GM06990 (cell line): Measurements from ENCODE around the gene DNAH8.

Experiments
- DNase-seq: peaks from one replicate; pipeline ENCODE4 v3.0.0-alpha.2; 2011; ENCODE audit not compliant: insufficient read length; ENCODE audit errors: extremely low read depth
- H3K27me3 ChIP-seq: replicated peaks from 2 replicates; pipeline ENCODE4 v1.6.0; 2011; ENCODE audit warnings: low read length; ENCODE audit not compliant: control insufficient read depth, insufficient read depth
- H3K36me3 ChIP-seq: 2 replicates; pipeline ENCODE4 v1.5.1; 2011; ENCODE audit warnings: low read length; ENCODE audit not compliant: control insufficient read depth, insufficient read depth
- H3K4me3 ChIP-seq: replicated peaks from 2 replicates; pipeline ENCODE4 v1.5.1; 2011; ENCODE audit warnings: low read depth, mild to moderate bottlenecking, control low read depth, low read length
- TF ChIP-seq, protein P1 (sequence below): IDR thresholded peaks from 2 replicates; pipeline ENCODE4 v1.5.1; 2011; ENCODE audit warnings: low read length, control low read depth, mild to moderate bottlenecking, inconsistent platforms; ENCODE audit not compliant: insufficient read depth, poor library complexity, severe bottlenecking

DNAH8 gene

DNA sequence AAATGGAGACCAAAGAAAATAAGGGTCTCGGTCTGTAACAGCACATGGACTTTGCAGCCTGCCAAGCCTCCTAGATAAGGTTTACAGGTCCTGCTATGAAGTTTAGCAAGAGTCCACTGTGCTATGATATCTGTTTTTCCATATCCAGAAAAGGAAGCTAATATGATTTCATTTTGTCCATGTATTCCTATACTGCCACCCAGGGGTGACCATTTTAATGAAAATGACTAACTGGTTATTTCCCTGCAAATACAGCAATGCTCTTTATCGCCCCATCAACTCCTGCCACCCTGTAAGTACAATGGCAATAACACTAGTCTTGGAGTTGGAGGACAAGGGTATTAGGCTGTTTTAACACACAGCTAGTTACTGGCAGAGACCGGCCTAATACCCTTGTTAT, 218.3 kb downstream of the DNAH8 start:
- Histone ChIP-seq H3K4me3 (no peak overlapping the region), H3K36me3 (no peaks in the 10 kb centered on the region), H3K27me3 (no peaks in the 10 kb centered on the region; the same call in none of the 2 replicates)
- no peak for DNase-seq
- TF ChIP-seq, protein P1, sequence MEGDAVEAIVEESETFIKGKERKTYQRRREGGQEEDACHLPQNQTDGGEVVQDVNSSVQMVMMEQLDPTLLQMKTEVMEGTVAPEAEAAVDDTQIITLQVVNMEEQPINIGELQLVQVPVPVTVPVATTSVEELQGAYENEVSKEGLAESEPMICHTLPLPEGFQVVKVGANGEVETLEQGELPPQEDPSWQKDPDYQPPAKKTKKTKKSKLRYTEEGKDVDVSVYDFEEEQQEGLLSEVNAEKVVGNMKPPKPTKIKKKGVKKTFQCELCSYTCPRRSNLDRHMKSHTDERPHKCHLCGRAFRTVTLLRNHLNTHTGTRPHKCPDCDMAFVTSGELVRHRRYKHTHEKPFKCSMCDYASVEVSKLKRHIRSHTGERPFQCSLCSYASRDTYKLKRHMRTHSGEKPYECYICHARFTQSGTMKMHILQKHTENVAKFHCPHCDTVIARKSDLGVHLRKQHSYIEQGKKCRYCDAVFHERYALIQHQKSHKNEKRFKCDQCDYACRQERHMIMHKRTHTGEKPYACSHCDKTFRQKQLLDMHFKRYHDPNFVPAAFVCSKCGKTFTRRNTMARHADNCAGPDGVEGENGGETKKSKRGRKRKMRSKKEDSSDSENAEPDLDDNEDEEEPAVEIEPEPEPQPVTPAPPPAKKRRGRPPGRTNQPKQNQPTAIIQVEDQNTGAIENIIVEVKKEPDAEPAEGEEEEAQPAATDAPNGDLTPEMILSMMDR = peak; percentile 20

DNA sequence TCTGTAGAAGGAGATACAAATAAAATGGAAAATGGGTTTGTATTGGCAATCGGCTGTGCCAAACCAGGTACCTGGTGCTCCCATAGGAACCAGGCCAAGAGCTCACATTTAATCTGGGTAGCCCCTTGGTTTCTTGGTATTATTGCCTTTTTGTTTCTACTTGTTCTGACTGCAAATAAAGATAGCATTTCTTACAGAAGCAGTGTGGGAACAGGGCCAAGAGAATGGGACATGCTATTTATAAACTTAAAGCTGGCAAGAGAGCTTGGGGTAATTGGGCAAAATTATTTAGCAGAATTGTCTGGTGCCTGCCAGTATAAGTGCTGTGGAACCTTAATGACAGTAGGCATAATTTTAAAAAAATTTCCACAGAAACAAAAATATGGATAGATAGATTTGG, 219.9 kb downstream of the DNAH8 start:
- DNase-seq = no peak
- H3K4me3 ChIP-seq = no peak overlapping the region
- H3K36me3 ChIP-seq = no peaks in the 10 kb centered on the region
- TF ChIP-seq, protein P1 = no peak
- no peaks in the 10 kb centered on the region; the same call in none of the 2 replicates for H3K27me3 ChIP-seq

DNA sequence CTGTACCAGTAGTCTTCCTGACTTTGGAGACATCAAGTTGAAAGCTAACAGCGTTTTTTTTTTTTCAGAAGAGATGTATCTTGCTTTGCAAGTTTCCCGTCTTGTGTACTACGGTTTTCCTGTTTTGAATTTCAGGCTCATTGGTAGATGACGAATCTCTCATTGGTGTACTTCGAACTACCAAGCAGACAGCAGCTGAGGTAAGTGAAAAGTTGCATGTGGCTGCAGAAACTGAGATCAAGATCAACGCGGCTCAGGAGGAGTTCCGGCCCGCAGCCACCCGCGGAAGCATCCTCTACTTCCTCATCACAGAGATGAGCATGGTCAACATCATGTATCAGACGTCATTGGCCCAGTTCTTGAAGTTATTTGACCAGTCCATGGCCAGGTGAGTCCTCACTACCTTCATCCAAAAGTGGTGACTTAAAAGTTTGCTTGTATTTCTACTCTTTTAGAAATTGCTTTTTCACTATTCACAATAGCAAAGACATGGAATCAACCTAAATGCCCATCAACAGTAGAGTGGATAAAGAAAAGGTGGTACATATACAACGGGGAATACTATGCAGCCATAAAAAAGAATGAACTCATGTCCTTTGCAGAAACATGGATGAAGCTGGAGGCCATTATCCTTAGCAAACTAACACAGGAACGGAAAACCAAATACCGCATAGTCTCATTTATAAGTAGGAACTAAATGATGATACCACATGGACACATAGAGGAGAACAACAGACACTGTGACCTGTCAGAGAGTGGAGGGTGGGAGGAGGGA, 222.9 kb downstream of the DNAH8 start:
- H3K27me3 ChIP-seq = no peaks in the 10 kb centered on the region; the same call in 1 of the 2 replicates
- no peak overlapping the region for H3K4me3 ChIP-seq
- DNase-seq = no peak
- TF ChIP-seq, protein P1 = no peak
- H3K36me3 ChIP-seq = no peaks in the 10 kb centered on the region

DNA sequence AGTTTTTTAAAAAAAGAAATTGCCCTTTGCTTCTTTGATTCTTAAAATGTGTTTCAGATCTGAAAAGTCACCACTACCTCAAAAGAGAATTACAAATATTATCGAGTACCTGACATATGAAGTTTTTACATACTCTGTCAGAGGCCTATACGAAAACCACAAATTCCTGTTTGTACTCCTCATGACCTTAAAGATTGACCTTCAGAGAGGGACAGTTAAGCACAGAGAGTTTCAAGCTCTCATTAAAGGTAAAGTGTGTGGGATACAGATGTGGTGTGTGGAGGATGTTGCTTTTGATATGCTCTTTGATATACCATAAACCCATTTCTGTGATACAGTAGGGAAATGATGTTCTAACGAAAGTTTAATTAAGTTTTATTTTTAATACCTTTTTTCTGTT, 223.6 kb downstream of the DNAH8 start:
- TF ChIP-seq, protein P1 = no peak
- Histone ChIP-seq H3K4me3 (no peak overlapping the region), H3K27me3 (no peaks in the 10 kb centered on the region), H3K36me3 (no peaks in the 10 kb centered on the region)
- no peak for DNase-seq

DNA sequence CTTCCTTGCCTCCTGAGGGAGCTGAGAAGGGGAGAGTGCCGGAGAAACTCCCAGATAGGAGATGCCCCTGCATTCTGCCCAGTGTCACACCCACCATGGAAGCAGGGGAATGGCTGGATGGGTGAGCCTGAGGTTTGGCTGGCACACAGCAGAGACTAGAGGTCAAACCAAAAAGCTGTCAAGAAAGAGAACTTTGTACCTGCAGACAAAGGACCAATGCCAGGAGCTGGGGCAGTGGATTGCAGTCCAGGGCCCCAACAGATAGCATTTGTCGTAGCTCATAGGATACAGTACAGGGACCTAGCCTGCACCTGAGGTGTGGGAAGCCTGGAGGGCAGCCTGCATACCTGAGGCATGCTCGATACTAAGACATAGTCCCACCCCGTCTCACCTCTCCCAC, 227.3 kb downstream of the DNAH8 start:
- TF ChIP-seq, protein P1 = no peak
- Histone ChIP-seq H3K27me3 (no peaks in the 10 kb centered on the region; the same call in 1 of the 2 replicates), H3K36me3 (no peaks in the 10 kb centered on the region), H3K4me3 (no peak overlapping the region)
- DNase-seq = no peak
